HG03442 (cell line): ENCODE results near the gene ESRRB.

Source experiments
- ATAC-seq: cut with Tn5 transposase; IDR thresholded peaks from one replicate; pipeline ENCODE4 v1.9.1; 2021; ENCODE audit warnings: mild to moderate bottlenecking, moderate library complexity; ENCODE audit not compliant: unreplicated experiment

ESRRB gene

GRCh38 chr14:76351941-76352340 lies 24.0 kb upstream of the ESRRB start:
- ATAC-seq, result no peak

- ATAC-seq, result no peak
Observed at GRCh38 chr14:76352639-76353281, 23.2 kb upstream of the ESRRB start.

- no peak for ATAC-seq
Observed at GRCh38 chr14:76354310-76354709, 21.6 kb upstream of the ESRRB start.

- ATAC-seq, result no peak
Observed at GRCh38 chr14:76355771-76356170, 20.2 kb upstream of the ESRRB start.

GRCh38 chr14:76371066-76371465 lies 4.9 kb upstream of the ESRRB start:
- ATAC-seq, result no peak

GRCh38 chr14:76373456-76373855 lies 2.5 kb upstream of the ESRRB start:
- no peak for ATAC-seq

GRCh38 chr14:76375484-76375883 lies 453 bp upstream of the ESRRB start:
- no peak for ATAC-seq

- ATAC-seq, result no peak
Observed at GRCh38 chr14:76376409-76376877, 506 bp downstream of the ESRRB start.

- ATAC-seq, result no peak
Observed at GRCh38 chr14:76376878-76377734, 1.2 kb downstream of the ESRRB start.

- no peak for ATAC-seq
Observed at GRCh38 chr14:76377735-76378074, 1.8 kb downstream of the ESRRB start.

- ATAC-seq, result no peak
Observed at GRCh38 chr14:76380991-76381390, 5.1 kb downstream of the ESRRB start.

GRCh38 chr14:76381817-76382494 lies 6.0 kb downstream of the ESRRB start:
- ATAC-seq, result no peak

- no peak for ATAC-seq
Observed at GRCh38 chr14:76382495-76382832, 6.5 kb downstream of the ESRRB start.

- ATAC-seq, result no peak
Observed at GRCh38 chr14:76385435-76385834, 9.5 kb downstream of the ESRRB start.

- ATAC-seq, result peak; percentile 72
Observed at GRCh38 chr14:76386944-76387782, 11.2 kb downstream of the ESRRB start.

- no peak for ATAC-seq
Observed at GRCh38 chr14:76389841-76390240, 13.9 kb downstream of the ESRRB start.

GRCh38 chr14:76390621-76391020 lies 14.7 kb downstream of the ESRRB start:
- no peak for ATAC-seq

- no peak for ATAC-seq
Observed at GRCh38 chr14:76391981-76392690, 16.2 kb downstream of the ESRRB start.

GRCh38 chr14:76394569-76394968 lies 18.6 kb downstream of the ESRRB start:
- ATAC-seq, result no peak

GRCh38 chr14:76395161-76395560 lies 19.2 kb downstream of the ESRRB start:
- ATAC-seq, result no peak
